Measurements from ENCODE around the gene ENOX1. TPM values are rescaled to one million over a fixed set of nuclear protein-coding genes. Genes with fewer than 3 reads are reported as not detected.

The ENOX1 gene
- polyA plus RNA-seq, 1 donor (not counting 4 experiments of a cell fraction or from before 2014, with no cell fraction given) = 1.1 TPM

- Histone ChIP-seq H3K9ac (ENCODE audit: control insufficient read depth, extremely low read depth, insufficient read depth, low read length) (peak overlapping the region; percentile 26), H2AFZ (ENCODE audit: control insufficient read depth, low read length) (peak overlapping the region; percentile 85), H3K9me1 (ENCODE audit: control insufficient read depth, extremely low read depth, insufficient read depth, low read length) (no peaks in the 10 kb centered on the region), H3K27ac (ENCODE audit: control insufficient read depth, insufficient read depth, low read length) (no peak overlapping the region), H3K27me3 (ENCODE audit: control insufficient read depth, extremely low read depth, insufficient read depth, low read length) (no peaks in the 10 kb centered on the region), H3K4me3 (ENCODE audit: control insufficient read depth in 2 of 3, extremely low read depth in 1 of 3, insufficient read depth in 2 of 3, low read depth in 1 of 3, low read length in 3 of 3) (peak overlapping the region in 1 of 3 experiments; percentile 15), H3K4me1 (ENCODE audit: control insufficient read depth, extremely low read depth, insufficient read depth, low read length) (no peaks in the 10 kb centered on the region), H3K79me2 (ENCODE audit: control insufficient read depth, insufficient read depth, low read length) (no peaks in the 10 kb centered on the region), H3K4me2 (ENCODE audit: control insufficient read depth, extremely low read depth, insufficient read depth, low read depth, low read length) (peak overlapping the region; percentile 61), H3K36me3 (ENCODE audit: control insufficient read depth in 2 of 2, extremely low read depth in 1 of 2, insufficient read depth in 2 of 2, low read length in 2 of 2) (no peaks in the 10 kb centered on the region), H3K9me3 (ENCODE audit: control insufficient read depth, low read depth, low read length) (no peaks in the 10 kb centered on the region), H4K20me1 (ENCODE audit: control insufficient read depth, extremely low read depth, insufficient read depth, low read length) (no peaks in the 10 kb centered on the region)
- dilution Hi-C loops (cut with MboI; ENCODE audit: extremely low pct_ligation_motif_present, low sequenced_read_pairs) = no loop called here
- FAIRE-seq = peak; percentile 20
- TF ChIP-seq EZH2 (IDR thresholded peaks at IDR 0.05; ENCODE audit: low read length) (no peak), CTCF (optimal IDR thresholded peaks at IDR 0.05 in 1 of 3, IDR thresholded peaks at IDR 0.05 in 1 of 3, conservative IDR thresholded peaks at IDR 0.05 in 1 of 3; ENCODE audit: extremely low read depth in 1 of 3, insufficient read depth in 2 of 3, low read length in 3 of 3) (no peak)
- no peak for DNase-seq (ENCODE audit: low read depth, low spot score)
Measured at GRCh38 chr13:43364210-43365038, 422.3 kb downstream of the ENOX1 start.

- TF ChIP-seq CTCF (optimal IDR thresholded peaks at IDR 0.05 in 1 of 3, IDR thresholded peaks at IDR 0.05 in 1 of 3, conservative IDR thresholded peaks at IDR 0.05 in 1 of 3; ENCODE audit: extremely low read depth in 1 of 3, insufficient read depth in 2 of 3, low read length in 3 of 3) (no peak), EZH2 (IDR thresholded peaks at IDR 0.05; ENCODE audit: low read length) (no peak)
- Histone ChIP-seq H3K27me3 (ENCODE audit: control insufficient read depth, extremely low read depth, insufficient read depth, low read length) (no peaks in the 10 kb centered on the region), H3K4me1 (ENCODE audit: control insufficient read depth, extremely low read depth, insufficient read depth, low read length) (no peaks in the 10 kb centered on the region), H2AFZ (ENCODE audit: control insufficient read depth, low read length) (peak overlapping the region; percentile 22), H3K4me2 (ENCODE audit: control insufficient read depth, extremely low read depth, insufficient read depth, low read depth, low read length) (no peak overlapping the region), H3K36me3 (ENCODE audit: control insufficient read depth in 2 of 2, extremely low read depth in 1 of 2, insufficient read depth in 2 of 2, low read length in 2 of 2) (no peaks in the 10 kb centered on the region), H3K9me1 (ENCODE audit: control insufficient read depth, extremely low read depth, insufficient read depth, low read length) (no peaks in the 10 kb centered on the region), H3K4me3 (ENCODE audit: control insufficient read depth in 2 of 3, extremely low read depth in 1 of 3, insufficient read depth in 2 of 3, low read depth in 1 of 3, low read length in 3 of 3) (no peak overlapping the region), H3K27ac (ENCODE audit: control insufficient read depth, insufficient read depth, low read length) (no peak overlapping the region), H3K9me3 (ENCODE audit: control insufficient read depth, low read depth, low read length) (no peaks in the 10 kb centered on the region), H4K20me1 (ENCODE audit: control insufficient read depth, extremely low read depth, insufficient read depth, low read length) (no peaks in the 10 kb centered on the region), H3K79me2 (ENCODE audit: control insufficient read depth, insufficient read depth, low read length) (no peaks in the 10 kb centered on the region), H3K9ac (ENCODE audit: control insufficient read depth, extremely low read depth, insufficient read depth, low read length) (no peak overlapping the region)
- FAIRE-seq = no peak
- dilution Hi-C loops (cut with MboI; ENCODE audit: extremely low pct_ligation_motif_present, low sequenced_read_pairs) = no loop called here
- DNase-seq (ENCODE audit: low read depth, low spot score) = no peak
Measured at GRCh38 chr13:43363156-43363953, 423.4 kb downstream of the ENOX1 start.

Data from keratinocyte (primary cell).